Activated CD4-positive, alpha-beta T cell treated with anti-CD3 and anti-CD28 coated beads, Interleukin-10, Interleukin-2, amounts not matched to agents 100 ng/mL and 50 ng/mL, durations not matched to agents 16 hours and 8 hours (primary cell): ENCODE results near the gene ITSN1.
"Not testable (repeated sequence)": the region's sequence is repeated elsewhere in the genome, so short reads cannot be mapped to it uniquely, and the experiment has no call there.

ENCODE experiments used
- DNase-seq: peaks from one replicate; pipeline ENCODE4 v3.0.0-alpha.2; 2020

ITSN1 gene

DNA sequence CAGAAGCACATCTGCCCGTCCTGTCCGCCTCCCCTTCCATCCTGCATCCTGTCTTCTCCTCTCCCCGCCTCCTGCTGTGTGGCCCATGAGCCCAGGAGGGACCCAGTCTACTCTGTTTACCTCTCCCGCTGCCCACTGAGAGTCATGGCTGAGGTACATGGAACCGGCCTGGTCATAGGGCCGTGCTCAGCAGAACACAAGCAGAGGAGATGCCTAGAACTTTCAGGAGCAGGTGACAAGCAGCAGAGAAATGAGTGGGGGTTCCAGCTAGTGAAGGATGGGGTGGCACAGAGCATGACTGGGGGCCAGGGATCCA, 202.5 kb downstream of the ITSN1 start:
- no peak for DNase-seq

DNA sequence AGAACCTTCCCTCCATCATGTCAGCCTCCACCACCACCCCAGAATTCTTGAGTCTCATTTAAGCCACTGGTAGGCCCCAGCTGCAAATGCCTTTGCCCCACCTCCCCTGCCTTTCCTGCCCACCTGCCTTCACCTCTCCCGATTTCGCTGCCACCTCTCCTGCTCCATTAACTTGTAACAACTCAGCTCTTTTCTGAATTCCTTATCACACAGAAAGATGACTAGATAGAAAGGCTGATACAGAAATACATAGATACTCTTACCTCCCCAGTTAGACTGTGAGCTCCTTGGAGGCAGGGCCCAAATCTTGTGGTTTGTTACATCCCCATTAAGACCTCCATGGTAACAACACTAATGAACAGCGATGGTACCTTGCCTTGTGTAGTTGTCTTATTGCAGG, 203.8 kb downstream of the ITSN1 start:
- no peak for DNase-seq

DNA sequence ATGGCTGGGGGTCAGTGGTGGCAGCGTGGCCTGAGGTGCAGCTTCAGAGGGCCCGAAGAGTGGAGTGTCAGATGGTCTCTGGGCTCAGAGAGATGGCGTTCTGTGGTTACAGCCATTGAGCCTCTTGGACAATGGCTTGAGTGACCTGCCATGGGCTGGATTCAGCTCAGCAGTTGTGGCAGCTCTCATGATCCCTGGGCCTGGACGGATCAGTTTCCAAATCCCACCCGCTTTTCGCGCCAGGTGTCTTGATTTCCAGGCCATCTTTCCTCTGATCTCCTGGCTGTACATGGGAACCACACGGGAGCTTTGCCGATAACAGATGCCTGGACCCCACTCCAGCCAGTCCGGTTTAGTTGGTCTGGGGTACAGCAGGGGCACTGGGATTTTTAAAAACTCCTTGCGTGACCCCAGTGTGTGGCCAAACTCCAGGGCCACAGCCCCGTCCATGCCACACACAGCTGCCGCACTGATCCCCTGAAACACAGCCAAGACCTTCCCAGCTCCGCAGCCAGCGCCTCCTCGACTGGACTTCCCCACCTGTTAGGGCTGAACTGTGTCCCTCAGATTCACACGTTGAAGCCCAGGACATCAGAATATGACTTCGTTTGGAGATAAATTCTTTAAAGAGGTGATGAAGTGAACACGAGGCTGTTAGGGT, 205.4 kb downstream of the ITSN1 start:
- DNase-seq: no peak

DNA sequence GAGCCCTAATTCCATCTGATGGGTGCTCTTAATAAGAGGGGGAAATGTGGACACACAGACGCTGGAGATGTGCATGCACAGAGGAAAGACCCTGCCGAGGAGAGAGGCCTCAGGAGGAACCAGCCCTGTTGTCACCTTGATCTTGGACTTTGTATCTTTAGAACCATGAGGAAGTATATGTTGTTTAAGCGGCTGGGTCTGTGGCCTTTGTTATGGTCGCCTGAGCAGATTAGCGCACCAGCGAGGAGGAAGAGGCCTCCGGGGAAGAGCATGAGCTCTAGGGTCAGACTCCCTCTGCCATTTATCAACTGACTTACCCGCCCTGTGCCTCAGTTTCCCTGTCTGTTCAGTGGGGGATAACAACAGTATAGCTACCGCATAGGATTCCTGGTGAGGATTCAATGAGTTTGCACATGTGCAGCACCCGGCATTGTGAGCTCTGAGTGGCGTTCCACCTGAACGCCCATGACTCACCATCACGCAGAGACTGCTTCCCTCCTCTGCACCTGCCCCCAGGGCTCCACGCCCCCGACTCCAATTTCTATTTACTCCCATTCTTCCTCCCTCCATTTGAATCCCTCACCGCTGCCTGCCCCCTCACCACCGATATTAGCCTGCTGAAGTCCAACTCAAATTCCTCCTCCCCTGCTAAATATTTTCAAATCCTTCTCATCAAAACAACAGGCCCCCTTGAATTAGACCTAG, 206.1 kb downstream of the ITSN1 start:
- DNase-seq: no peak

DNA sequence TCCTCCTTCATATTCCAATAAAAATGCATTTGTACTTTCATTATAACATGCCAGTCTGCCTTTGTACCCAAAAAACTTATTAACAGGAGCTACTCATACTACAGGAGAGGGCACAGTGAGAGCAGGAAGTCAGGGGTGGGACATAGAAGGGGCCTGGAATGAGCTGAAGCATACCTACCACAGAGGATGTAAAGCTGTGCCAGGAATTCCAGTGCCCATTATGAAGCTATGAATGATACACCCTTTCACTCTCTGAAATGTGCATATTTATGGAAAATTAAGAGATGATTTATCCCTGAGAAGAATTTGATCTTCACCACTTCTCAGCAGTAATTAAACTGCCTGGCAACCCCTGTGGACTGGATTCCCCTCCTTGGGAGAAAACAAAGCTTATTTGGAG, 207.5 kb downstream of the ITSN1 start:
- no peak for DNase-seq

DNA sequence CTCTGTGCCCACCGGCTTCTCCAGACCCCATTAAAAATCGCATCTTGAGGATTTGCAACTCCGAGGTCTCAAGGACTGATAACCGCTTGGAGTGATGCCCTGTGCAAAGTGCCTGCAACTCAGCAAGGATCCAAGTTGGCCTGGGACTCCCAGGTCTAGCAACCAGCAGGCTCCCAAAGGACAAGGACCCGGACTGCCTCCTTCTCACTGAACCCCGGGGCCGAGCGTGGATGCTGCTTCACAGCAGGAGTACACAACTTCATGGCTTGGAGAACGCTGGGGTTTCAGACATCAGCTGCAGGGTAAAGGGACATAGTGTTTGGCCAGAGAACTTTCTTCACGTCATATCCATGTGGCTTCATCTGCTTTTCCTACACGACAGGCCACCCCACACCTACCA, 208.1 kb downstream of the ITSN1 start:
- DNase-seq: no peak

DNA sequence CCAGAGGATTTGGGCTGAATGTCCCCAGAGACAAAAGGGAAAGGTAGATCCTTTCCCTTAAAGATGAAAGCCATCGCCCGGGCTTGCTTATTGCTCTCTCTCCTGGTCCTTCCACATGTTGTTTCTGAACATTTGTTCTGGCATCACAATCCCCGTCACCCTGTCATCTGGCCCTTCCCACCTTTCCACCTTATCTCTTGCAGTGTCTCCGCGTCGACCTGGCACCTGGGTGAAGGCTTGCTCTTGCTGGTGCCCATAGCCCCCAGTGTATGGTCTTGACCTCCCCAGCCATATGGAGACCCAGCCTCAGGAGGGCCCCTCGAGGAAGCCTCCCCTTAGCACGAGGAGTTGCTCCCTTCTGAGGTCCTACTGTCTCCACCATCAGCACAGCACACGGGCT, 208.7 kb downstream of the ITSN1 start:
- DNase-seq: no peak

DNA sequence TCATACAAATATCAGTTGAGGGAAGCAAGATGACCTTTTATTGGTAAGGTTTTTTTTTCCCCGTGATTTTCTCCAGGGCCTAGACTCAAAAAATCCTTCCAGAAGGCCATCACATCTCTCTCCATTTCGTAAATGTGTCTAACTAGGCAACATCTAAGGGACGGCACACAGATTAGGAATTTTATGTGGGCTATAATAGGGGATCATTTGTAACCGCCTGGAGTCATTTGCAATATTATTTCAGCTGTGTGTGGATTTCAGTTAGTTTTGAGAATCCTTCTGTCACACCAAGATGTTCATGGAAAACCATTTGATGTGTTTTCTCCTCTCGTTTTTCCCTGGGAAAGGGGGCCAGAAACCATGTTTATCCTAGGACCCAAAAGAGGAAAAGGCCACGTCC, 210.2 kb downstream of the ITSN1 start:
- no peak for DNase-seq

DNA sequence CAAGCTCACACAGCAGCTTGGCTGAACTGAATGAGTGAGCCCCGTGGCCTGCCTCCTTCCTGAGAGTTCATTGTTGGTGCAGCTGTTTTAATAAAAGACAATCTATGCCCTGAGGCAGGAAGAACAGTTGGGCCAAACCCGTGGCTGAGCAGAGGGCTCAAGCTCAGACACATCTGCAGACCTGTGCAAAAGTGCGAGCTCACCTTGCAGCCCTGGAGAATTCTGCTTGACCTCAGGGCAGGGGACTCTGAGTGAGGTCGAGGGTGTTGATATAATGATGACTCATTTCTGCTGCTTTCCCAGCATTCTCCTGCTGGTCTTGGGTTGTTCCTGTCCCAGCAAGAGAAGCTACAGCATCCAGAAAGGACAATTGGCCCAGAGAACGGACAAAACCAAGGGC, 212.3 kb downstream of the ITSN1 start:
- DNase-seq: no peak

DNA sequence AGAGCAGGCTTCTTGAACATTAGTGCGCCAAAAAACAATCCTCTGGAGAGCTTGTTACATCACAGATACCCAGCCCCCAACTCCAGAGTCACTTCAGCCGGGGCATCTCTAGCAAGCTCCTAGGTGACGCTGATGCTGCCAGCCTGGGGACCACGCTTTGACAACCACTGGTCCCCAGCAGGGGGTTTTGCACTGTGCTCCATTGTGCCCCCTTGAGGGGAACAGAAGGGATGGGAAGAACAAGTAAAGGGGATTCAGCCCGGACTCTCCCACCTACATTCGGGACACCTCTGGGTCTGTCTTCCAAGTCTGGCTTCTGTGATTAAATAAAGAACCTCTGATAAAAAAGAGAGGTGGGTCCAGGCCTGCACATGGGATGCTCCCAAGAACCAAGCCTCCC, 212.9 kb downstream of the ITSN1 start:
- DNase-seq: peak; percentile 8

DNA sequence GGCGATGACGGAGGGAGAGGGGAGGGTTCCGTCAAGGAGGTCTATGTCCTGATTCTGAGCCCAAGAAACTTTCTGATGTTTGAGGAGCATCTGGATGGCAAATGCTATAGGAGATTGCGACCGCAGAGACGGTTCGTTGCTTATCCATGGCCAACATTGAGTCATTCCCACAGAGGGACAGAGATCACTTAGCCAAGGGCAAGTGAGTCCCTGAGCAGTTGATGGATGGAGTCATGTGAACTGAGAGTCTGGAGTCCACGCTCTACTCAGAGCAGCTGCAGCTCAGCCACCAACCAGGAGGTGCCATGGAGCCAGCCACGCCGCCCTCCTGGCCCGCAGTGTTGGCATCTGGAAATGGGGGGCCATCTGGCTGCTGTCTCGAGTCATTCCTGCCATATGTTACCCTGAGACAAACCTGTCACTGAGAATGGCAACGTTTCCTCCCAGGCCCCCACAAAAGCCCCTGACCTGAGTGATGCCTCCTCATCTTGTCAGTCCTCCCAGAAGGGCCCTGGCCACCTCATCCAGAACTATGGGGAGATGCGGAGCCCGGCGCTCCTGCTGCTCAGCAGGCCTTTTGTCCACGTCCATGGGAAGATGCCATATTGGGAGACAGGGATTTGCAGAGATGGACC, 214.7 kb downstream of the ITSN1 start:
- no peak for DNase-seq

DNA sequence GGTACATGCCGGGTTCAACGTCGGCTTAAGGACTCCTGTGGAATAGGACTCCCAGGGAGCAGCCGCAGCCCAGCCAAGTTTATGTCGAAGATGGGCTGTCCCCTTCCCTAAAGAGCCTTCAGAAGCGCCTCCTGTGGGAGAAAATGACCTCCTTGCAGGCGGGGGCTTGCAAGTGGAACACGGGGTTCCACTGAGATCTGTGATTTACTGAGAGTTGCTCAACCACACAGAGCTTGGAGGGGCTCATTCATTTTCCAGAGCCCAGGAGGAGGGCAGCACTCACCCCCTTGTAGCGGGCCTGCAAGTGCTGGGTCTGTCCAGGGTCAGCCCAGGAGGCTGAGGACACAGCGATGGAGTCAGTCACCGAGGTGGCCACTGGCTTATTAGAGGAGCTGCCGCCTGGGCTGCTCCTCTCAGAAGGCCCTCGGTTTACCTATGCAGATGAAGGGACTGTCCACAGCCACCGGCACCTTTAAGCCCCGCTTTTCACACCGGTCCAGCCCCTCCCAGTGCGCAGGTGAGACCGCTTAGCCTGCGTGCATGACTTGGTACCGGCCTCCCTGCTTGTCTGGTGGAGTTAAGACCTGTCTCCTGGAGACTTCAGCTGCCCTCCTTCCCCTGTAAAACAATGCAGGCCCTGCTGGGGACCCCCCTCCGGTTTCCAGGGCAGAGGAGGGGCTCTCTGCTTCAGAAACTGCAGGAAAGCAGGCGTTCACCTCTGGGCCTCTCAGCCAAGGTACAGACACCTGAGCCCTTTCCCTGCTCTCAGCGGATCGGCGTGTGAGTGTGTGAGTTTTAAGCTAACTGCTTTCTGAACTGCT, 215.8 kb downstream of the ITSN1 start:
- no peak for DNase-seq

DNA sequence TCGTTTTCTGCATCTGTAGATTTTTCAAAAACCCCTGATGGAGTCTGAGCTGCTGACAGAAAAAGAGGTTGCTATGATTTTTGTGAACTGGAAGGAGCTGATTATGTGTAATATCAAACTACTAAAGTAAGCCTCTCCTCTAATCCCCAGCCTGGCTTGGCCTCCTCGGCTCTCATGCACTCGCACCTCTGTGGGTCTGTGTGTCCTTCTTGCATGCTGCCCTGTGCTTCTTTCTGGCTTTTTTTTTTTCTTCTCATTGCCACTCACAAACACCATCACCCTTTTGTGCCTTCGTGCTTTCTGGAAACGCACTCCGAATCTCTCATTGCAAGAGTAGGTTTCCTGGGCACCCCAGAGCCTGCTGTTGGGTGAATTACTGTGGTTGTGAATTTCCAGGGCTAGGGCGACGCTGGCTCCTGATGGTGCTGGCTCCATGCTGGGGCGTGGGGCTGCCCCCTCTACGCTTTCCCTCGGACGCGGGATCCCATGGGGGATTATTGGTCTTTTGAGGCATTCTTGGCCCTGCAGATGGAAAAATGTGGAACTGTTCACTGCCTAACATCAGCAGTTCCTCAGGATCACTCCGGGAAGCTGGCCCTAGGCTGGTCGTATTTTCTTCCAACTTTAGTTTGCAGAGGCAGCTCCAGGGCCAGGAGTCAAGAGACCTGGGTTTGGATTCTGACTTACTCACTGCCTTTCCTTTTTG, 216.5 kb downstream of the ITSN1 start:
- DNase-seq: no peak

DNA sequence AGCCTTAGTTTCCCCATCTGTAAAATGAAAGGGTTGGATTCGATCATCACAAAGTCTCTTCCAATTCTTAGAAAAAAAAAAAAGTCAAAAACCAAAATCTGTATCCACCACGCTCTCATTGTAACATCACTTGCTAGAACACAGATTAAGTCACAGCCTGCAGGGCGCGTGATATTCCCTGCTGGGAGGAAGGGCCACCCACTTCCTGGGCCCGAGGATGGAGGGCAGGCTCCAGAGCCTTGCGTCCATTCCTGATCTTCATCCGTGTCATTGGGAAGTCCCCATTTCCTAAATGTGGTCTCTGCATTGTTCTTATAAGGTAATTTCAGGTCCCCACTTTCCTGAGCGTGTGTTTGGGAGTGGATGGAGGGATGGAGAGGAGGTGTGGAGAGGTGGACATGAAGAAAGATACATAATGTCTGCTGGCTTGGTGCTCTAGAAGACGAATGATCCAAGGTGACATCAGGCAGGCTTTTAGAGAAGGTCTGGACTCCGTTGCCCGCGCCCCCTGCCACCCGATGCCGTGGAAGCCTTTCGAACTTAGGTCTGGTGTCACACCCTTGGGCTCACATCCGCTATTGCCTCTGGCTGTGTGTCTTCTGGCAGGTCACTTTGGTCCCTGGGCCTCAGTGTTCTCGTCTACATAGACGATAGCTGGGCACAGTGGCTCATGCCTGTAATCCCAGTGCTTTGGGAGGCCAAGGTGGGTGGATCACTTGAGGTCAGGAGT, 217.2 kb downstream of the ITSN1 start:
- no peak for DNase-seq

DNA sequence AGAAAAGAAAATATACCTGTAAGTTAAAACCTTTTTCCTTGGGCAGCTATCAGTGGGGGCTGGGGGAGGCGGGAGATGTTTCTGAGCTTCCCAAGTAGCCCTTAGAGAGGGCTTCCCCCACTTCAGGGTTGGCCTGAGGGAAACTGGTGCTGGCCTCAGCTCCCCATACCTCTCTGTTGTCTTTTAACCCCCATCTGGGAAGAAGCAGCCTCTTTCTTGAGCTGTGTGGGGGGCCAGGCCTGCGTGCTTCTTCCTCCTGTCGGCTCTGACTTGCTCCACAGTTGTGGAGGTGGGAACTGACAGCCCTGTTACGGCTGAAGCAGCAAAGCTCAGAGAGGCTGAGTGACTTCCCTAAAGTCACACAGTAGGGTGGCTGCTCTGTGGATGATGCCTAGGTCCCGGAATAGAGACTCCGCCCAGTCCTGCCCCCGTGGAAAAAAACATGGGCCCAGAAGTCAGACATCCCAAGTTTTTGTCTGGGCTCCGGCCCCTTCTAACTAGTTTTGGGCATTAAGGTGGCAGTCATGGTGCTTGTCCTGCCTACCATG, 218.1 kb downstream of the ITSN1 start:
- no peak for DNase-seq

DNA sequence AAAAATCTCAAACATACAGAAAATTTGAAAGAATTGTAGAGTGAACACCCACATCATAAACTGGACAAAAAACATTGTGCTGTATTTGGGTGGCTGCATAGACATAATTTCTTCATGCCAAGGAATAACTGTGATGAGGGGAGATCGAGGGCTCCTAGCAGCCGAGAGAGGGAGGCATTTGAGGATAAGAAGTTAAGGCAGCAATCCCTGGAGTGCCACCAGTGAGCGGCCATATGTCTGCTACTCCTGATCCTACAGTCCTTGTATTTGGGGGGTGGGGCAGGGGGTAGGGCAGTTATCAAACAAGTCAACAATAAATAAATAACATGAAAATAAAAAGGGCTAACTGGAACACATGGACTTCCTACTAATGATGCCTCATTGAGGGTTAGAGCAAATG, 218.8 kb downstream of the ITSN1 start:
- no peak for DNase-seq

DNA sequence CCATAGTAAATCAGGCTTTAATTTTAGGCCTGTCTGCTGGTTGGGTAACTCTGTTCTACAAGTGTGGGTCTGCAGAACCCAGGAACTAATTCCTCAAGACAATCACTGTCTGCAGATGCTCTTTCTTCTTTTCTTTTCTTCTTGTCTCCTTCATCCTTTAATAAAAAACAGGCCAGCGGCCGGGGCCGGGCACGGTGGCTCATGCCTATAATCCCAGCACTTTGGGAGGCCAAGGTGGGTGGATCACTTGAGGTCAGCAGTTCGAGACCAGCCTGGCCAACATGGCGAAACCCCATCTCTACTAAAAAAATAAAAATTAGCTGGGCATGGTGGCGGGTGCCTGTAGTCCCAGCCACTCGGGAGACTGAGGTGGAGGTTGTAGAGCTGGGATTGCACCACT, 220.9 kb downstream of the ITSN1 start:
- not testable (repeated sequence) for DNase-seq

DNA sequence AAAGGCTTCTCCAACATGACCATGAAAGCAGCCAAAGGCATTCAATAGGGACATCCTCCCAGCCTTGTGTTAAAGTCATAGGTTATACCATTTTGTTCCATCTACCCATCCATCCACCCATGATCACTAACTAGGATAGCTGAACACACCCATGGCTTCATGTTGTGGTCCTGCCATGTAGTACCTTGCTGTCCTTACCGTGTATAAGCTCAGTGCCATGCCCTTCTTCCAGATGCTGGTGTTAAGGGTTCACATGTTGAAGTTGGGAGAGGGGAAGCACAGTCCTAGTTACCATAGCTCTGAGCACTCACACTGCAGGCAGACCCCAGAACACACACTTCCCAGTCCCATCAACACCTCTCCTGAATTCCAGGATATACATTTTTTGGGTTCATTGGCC, 221.8 kb downstream of the ITSN1 start:
- DNase-seq: no peak

DNA sequence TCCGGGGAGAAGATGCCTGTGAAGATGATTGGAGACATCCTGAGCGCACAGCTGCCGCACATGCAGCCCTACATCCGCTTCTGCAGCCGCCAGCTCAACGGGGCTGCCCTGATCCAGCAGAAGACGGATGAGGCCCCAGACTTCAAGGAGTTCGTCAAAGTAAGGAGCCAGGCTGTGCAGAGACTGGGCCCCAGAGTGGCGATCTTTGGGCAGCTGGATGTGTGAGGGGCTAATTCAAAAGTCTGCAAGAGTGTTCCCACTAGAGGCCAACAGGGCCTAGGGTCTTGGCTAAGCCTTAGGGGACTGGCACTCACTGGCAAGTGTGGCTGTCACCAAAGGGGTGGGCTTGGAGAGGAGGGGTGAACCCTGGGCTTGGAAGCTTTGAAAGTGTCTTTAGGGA, 222.9 kb downstream of the ITSN1 start:
- DNase-seq: no peak

DNA sequence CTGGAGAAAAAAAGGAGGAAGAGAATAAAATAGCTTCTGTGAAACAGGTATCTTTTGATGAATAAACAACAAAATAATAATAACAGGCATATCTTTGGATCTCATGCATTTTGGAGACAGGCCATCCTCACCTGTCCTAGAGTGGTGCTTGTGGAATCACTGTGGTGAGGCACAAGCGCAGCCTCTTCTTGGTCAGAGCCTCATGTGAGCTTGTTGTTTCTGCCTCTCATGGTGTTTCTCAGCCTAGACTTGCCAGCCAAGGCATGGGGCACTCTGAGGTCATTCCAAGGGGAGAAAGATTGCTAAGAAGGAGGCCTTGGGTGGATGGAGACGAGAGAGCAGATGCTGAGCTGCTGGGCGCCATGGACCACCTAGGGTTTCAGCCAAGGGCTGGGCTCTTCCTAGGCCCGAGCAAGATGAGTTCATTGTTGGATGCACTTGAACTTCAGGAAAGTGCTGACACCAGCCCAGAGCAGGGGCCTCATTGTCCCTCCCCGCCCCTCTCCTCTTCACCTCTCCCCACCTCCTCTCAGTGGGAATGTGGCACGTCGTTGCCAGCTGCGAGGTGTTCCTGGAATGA, 223.8 kb downstream of the ITSN1 start:
- no peak for DNase-seq

DNA sequence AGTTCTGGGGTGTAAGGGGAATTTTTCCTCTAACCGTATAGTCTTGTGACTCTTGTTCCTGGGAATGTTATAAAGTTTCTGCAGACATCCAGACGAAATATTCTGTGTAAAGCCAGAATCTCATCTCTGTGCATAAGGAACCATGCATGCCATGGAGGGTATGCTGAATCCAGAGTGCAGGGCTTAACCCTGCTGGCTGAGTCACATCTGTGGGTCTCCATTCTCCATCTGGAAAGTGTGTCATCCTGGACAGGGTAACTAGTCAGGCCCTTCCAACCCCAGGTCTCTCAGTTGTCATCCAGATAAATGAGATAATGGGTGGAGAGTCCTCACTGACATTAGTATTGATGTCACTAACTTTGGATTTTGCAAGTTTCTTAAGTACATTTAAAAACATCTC, 224.5 kb downstream of the ITSN1 start:
- no peak for DNase-seq

DNA sequence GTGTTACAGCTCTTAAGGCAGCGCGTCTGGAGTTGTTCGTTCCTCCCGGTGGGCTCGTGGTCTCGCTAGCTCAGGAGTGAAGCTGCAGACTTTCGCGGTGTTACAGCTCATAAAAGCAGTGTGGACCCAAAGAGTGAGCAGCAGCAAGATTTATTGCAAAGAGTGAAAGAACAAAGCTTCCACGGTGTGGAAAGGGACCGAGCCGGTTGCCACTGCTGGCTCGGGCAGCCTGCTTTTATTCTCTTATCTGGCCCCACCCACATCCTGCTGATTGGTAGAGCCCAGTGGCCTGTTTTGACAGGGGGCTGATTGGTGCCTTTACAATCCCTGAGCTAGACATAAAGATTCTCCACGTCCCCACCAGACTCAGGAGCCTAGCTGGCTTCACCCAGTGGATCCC, 225.6 kb downstream of the ITSN1 start:
- not testable (repeated sequence) for DNase-seq
